ENCODE results near the gene GALNTL6.
"Not testable (repeated sequence)": the region's sequence is repeated elsewhere in the genome, so short reads cannot be mapped to it uniquely, and the experiment has no call there.

The GALNTL6 gene

GRCh38 chr4:172412851-172413580, 599.8 kb downstream of the GALNTL6 start:
- no peak for DNase-seq

DNA sequence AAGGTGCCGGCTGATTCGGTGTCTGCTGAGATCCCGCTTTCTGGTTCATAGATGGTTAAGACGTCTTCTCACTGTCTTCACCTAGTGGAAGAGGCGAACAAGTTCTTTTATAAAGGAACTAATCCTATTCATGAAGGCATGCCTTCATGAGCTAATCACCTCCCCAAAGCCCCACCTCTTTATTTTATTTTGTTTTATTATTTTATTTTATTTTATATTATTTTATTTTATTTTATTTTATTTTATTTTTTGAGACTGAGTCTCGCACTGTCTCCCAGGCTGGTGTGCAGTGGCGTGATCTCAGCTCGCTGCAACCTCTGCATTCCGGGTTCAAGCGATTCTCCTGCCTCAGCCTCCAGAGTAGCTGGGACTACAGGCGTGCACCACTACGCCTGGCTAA, 615.8 kb downstream of the GALNTL6 start:
- DNase-seq: not testable (repeated sequence)

- no peak for DNase-seq
These were observed 667.3 kb downstream of the GALNTL6 start for GRCh38 chr4:172480471-172480870.

DNA sequence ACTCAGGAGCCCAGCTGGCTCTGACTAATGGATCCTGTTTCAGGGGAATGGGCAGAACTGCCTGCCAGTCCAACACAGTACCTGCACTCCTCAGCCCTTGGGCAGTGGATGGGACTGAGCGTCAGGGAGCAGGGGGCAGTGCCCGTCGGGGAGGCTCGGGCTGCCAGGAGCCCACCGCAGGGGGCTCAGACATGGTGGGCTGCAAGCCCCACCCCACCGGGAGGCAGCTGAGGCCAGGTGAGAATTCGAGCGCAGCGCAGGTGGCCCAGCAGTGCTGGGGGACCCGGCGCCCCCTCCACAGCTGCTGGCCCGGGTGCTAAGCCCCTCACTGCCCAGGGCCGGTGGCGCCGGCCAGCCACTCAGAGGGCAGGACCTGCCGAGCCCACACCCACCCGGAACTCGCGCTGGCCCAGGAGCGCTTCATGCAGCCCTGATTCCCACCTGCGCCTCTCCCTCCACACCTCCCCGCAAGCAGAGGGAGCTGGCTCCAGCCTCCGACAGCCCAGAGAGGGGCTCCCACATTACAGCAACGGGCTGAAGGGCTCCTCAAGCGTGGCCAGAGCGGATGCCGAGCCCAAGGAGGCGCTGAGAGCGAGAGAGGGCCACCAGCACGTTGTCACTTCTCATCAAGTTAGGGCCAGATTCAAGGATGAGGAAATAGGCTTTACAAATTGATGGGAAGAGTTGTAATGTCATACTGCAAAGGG, 668.8 kb downstream of the GALNTL6 start:
- DNase-seq: no peak

- DNase-seq: no peak
These were observed 671.8 kb downstream of the GALNTL6 start for GRCh38 chr4:172485007-172485406.

DNA sequence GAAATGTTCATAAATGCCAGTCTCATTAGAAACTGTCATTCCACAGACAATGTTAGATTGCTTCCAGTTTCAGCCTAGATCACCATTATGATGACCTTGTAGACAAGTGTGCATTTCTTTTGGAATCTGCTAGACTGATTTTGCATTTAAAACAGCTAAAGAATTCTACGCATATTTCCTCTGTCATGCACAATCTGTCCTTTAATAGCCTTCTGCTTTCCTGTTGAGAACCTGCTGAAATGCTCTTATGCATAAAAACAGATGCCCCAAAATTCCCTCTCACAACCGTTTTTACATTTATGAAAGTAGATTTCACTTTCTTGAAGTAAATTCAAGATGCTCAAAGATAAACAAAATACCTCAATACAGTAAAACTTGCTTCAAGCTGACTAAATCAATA, 673.3 kb downstream of the GALNTL6 start:
- no peak for DNase-seq

GRCh38 chr4:172489861-172490260, 676.7 kb downstream of the GALNTL6 start:
- DNase-seq: no peak

DNA sequence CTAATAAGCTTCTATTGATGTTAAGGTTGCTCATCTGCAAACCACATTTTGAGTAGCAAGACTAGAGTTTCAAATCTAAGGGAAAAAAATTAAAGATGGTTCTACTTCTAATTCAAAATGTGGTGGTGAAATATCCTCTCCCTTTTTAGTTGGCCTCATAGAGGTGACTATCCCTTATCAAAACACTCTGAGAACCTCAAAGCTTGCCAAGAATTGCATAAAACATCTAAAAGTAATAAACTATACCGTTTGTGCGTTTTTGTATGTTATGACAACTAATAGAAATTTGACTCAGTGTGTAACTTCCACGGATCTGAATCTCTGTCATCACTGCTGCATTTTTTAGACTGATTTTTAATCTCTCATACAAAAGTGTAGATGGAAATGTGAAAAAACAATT, 682.6 kb downstream of the GALNTL6 start:
- no peak for DNase-seq

DNA sequence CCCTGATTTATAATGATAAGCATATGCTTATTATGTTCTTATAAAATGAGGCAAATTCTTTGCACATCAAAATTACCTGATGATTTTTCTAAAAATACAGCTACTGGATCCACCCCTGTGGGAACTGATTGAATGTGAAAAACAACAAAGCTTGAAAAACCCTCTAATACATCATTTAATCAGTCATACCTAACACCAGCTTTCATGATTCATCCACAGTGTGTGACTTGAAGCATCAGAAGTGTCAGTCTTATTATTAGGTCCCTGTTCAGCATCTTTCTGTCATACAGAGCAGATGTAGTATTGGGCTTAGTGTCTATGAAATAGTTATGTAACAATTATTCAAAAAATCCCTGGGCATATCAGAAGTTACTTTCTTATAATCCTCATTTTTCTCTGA, 684.1 kb downstream of the GALNTL6 start:
- no peak for DNase-seq

GRCh38 chr4:172514011-172514410, 700.8 kb downstream of the GALNTL6 start:
- DNase-seq: no peak

- no peak for DNase-seq
These were observed 701.6 kb downstream of the GALNTL6 start for GRCh38 chr4:172514801-172515200.

- DNase-seq: no peak
These were observed 702.2 kb downstream of the GALNTL6 start for GRCh38 chr4:172515266-172515879.

GRCh38 chr4:172517391-172517790, 704.2 kb downstream of the GALNTL6 start:
- DNase-seq: no peak

DNA sequence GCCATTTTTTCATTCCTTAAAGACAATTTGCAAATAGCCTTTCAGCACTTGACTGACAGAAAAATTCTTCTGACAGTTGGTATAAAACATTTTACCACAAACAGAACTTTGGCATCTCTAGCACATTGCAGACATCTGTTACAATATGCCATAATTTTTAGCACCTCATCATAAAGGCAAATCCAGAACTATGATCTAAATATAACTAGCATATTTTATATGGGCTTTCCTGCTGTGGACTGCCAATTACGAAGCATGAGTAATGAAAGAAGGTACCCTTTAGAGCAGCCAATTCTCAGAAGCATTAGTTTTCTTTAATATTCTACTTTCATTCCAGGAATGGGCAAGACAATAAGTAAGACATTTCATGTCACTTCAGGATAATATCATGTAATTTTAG, 708.0 kb downstream of the GALNTL6 start:
- DNase-seq: no peak

DNA sequence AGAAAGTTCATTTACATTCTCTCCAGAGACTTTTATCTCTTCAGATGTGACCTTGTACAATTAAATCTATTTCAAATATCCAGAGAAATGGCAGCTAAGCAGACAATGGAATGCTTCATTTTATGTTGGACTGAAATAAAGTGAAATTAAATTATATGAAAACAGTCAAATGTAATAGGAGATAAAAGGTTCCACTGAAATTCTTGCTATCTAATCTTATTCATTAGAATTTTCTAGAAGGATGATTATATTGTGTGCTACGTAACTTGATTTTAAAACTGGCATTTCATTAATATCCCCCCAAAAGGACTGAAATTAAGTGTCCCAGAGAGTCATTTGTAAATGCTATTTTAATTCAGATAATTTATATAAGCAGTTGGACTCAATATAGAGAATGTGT, 708.5 kb downstream of the GALNTL6 start:
- no peak for DNase-seq

- no peak for DNase-seq
These were observed 730.0 kb downstream of the GALNTL6 start for GRCh38 chr4:172543249-172543648.

GRCh38 chr4:172546782-172547181, 733.6 kb downstream of the GALNTL6 start:
- no peak for DNase-seq

DNA sequence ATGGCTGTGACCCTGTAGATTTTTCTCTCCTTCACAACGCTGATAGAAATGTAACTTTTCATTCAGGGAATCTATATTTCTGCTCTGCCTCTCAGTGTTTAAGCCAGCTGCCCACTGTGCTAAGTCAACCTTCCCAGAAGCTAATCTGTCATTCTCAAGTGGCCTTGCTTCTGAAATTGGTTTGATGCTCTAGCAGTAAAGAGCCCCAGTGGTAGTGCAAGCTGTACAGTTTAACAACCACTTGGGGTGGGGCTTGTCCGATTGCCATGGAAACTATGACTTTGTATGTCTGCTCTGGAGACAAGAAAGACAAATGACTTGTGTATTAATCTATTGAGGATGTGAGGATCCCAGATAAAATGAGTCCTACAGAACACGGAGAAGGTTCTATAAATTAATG, 734.5 kb downstream of the GALNTL6 start:
- no peak for DNase-seq

DNA sequence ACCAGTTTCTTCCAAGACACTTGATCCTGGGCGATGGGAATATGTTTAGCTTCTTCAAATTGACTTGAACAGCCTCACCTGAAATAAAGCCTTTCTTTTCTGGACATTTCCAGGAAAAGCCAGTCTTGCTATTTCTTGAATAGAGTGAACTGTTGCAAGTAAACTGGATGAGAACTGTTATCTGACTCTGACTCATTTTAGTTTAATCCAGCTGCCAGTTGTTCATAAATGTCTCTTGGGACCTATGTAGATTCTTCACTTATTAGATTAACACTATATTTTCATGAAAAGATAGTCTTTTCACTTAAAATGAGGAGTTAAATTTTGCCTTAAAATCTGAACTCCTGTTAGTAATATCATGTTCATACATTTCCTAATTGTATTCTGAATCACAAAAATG, 740.0 kb downstream of the GALNTL6 start:
- no peak for DNase-seq

DNA sequence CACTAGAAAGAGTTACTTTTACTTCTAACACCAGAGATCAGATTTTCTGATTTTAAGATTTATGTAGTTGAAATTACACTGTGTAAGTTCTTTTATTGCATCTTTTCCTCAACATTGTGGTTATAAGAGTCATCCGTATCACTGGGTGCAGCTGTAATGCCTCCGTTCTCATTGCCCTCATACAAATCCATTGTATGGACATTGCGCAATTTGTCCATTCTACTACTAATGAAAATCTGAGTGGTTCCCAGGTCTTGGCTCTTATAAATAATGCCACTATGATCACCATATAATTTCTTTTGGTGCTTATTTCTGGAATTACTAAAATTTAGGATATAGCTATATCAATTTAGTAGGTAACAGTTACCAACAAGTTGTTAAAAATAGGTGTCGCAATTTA, 741.4 kb downstream of the GALNTL6 start:
- no peak for DNase-seq

- no peak for DNase-seq
These were observed 742.5 kb downstream of the GALNTL6 start for GRCh38 chr4:172555725-172556124.

DNA sequence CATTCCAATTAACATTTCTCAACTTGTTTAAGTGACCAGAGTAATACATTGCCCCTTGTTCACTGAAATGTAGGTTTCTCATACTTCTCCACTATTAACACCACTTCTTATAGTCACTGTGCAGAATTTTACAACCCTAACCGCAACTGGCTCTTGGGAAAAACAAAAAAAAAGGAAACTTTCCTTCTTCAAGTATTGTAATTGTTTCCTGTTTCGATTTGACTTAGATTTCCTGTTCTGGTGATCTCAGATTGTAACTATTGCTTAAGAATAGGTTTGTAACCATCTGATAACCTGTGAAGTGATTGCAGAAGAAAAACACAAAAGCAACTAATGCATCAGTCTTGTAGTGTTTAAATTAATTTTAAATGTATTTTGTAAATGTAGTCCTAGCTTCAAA, 760.7 kb downstream of the GALNTL6 start:
- no peak for DNase-seq

DNA sequence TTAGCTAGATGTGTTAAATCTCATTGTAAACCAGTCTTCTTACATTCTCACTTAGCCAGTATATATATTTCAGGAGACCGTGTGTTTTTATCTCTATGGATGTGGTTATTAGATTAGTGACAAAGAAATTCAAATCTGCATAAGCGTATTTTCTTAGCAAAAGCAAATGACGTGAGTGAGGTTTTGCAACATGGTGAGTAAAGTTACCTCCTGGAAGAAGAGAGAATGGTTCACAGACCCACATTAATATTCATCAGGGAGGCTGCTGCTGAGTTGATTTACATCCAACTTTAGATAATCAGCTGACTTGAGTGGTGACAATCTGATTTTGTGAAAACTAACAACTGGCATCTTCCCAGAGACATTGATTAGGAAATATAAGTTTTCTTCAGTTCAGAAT, 765.5 kb downstream of the GALNTL6 start:
- DNase-seq: no peak

DNA sequence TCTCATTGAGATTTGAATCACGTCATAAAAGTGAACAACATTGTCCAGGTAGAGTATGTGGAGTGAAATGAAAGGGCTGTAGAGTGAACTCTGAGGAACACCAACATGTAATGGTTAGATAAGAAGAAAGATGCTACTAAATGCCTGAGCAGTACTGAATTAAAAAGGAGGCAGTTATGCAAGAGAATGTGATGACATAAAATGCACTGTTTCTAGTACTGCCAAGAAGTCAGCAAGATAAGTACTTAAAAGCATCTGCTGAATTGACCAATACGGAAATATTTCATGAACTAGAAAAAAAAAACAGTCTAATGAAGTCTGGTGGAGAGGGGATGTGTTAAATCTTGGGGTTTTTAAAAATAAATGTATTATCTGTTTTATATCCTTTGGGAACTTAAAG, 771.6 kb downstream of the GALNTL6 start:
- no peak for DNase-seq

Data from activated CD4-positive, alpha-beta T cell treated with anti-CD3 and anti-CD28 coated beads for 48 hours (primary cell).